AML-193 (cell line): ENCODE data around the gene FREY1.

ENCODE experiments used
- DNase-seq, 2 experiments: peaks; one replicate each; lab custom pipeline; 2025; lab: John Stamatoyannopoulos, UW

Gene FREY1

DNA sequence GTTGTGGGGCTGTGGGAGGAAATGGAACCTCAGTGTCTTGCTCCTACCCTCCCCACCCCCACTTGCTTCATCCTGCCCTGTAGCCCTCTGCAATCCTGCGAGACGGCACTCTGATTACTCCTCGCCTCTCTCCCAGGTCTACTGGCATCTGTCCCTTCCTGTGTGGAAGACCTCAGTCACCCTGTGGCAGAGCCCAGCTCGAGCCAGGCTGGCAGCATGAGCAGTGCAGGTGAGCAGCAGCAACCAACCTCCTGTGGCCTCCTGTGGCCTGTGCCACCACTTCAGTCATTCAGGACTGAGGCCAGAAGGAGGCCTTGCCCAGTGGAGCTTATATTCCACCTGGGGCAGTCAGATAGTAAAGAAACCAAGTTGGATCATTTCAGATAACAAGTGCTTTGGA lies 36.4 kb downstream of the FREY1 start:
- DNase-seq, result no peak

- DNase-seq, result no peak
Measured at GRCh38 chr11:45869551-45869950, 37.5 kb downstream of the FREY1 start.

DNA sequence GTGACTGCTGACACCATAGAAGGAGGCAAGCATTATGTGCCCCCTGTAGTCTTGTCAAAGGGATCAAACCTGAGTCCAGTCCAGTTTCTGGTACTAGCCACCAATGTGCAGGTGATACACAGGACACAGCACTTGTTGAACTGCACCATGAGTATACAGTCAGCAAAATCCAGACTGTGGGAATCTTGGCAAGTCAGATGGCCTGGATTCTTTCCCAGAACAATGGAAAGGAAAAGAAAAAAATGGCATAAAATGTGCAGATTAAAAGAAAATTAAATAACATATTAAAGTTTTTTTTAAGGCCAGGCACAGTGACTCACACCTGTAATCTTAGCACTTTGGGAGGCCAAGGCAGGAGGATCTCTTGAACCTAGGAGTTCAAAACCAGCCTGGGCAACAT lies 43.0 kb downstream of the FREY1 start:
- no peak for DNase-seq

DNA sequence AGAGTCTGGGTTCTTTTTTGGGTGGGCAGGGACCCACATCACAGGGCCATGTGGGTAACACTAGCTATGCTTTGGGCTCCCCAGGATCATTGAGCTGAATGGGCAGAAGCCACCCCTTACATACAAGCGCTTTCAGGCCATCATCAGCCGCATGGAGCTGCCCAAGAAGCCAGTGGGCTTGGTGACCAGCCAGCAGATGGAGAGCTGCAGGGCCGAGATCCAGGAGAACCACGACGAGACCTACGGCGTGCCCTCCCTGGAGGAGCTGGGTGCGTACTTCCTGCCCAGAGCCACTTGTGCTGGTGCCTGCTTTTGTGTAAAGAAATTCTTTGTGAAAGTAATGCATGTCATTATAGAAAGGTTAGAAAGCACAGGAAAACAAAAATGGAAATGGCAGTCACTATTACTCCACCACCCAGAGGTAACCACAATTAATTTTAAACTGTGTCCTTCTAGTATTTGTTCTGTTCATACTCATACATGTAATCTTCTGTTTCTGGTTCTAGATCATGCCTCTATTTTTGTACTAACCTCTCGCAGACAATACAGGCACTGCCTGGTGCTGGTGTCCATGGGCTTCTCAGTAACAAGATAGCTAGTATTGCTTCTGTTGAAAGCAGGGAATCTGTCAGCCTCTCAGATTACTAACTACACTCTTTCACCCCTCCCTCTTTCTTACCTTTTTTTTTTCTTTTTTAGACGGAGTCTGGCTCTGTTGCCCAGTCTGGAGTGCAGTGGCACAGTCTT lies 46.1 kb downstream of the FREY1 start:
- DNase-seq, result no peak

DNA sequence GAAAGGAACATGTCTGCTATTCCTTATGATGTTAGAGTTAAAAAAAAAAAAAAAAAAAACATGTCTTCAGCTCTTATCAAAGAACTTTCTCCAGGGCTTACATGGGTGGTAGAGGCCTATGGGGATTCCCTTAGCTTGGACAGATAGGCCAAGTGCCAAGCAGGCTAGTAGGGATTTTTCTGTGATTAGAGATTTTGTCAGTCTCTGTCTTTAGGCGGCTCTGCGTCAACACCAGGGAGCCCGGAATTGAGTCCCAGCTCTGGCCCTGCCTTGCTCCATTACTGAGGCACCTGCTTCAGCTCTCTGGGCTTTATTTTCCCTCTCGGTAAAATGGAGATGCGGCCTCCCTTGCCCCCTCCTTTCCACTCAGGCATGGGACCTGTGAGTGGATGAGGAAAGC lies 46.7 kb downstream of the FREY1 start:
- no peak for DNase-seq

GRCh38 chr11:45859661-45860140 lies 47.4 kb downstream of the FREY1 start:
- DNase-seq, result no peak

DNA sequence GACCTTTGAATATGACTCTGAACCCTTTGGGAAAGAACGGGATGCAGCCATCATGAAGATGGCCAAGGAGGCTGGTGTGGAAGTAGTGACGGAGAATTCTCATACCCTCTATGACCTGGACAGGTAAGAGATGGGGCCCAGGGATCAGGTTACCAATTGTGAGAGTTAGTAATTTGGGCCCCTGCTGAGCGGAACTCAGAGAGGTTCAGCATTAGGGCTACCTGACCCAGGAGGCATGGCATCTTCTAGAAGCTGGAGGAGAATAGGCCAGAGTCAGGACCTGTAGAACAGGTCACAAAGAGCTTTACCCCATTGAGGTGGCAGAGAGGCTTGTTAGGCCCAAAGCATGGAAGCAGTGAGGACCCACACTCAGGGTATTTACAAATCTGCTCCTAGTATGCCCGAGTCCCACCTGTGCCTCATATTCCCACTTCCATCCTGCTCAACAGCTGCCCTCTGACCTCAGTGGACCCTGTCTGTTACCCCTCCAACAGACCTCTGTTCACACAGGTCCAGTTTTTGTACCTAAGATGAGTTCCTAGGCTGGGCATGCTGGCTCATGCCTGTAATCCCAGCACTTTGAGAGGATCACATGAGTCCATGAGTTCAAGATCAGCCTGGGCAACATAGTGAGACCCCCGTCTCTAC lies 48.2 kb downstream of the FREY1 start:
- no peak for DNase-seq

GRCh38 chr11:45857961-45858474 lies 49.1 kb downstream of the FREY1 start:
- DNase-seq, result peak in 1 of 2 experiments; percentile 14
